SK-N-SH (cell line): ENCODE data around the gene PDCD1.
"Not testable (repeated sequence)": the region's sequence is repeated elsewhere in the genome, so short reads cannot be mapped to it uniquely, and the experiment has no call there.

Experiments used
- CTCF ChIP-seq: fragments of 200-600 bp; sonication (generic); IDR thresholded peaks from 2 replicates; pipeline ENCODE4 v1.6.1; 2017; ENCODE audit warnings: antibody characterized with exemption, mild to moderate bottlenecking, moderate library complexity
- RFX5 ChIP-seq: IDR thresholded peaks from 2 replicates; pipeline ENCODE4 v1.6.1; 2012; ENCODE audit warnings: mild to moderate bottlenecking, improper control_type of control experiment, low read length

DNA sequence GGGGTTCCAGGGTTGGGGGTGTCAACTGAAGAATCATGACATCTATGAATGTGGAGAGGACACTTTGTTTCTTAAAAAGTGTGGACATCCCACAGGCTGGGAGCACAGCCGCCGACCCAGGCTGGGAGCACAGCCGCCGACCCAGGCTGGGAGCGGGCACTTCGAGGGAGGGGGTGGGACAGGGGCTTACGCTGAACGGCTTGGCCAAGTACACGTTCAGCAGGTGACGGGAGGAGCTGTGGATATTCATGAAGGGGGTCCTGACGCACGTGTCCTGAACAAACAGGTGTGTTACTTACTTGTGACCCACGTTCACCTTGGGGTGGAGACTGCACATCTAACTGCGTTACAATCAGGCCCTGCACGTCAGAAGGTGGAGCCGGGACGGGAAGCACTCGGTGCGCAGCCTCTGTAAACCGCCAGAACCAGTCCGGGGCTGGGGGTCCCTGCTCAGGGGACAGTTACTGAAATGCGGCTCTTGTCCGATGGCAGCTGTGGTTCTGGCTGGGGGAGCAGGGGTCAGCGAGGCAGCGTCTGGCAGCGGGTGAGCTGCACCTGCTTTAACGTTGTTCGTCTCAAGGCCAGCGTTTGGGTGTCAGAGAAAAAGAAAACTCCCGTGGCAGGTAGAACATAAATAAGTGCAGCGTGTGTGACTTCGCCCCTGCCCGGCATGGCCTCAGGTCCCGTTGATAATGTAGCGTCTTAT lies 58.3 kb downstream of the PDCD1 start:
- not testable (repeated sequence) for TF ChIP-seq RFX5, CTCF
